ENCODE results near the gene RAPSN. TPM values are rescaled to one million over a fixed set of nuclear protein-coding genes. Genes with fewer than 3 reads are reported as not detected.

Gene RAPSN
- total and polyA plus RNA-seq, 2 donors (not counting 3 experiments of a cell fraction or from before 2014, with no cell fraction given): 0.18 to 1.6 TPM

- no peak overlapping the region for H3K9ac ChIP-seq (replicated peaks; ENCODE audit: extremely low read depth, insufficient read depth, low read length)
- no peak overlapping the region for H3K4me2 ChIP-seq (ENCODE audit: insufficient read depth, low read length)
- no peak for DNase-seq (ENCODE audit: low read depth, low spot score)
- TF ChIP-seq MYC (IDR thresholded peaks at IDR 0.05; ENCODE audit: low read depth, low read length) (no peak), POLR2A (IDR thresholded peaks at IDR 0.05; ENCODE audit: low read depth, low read length) (no peak), POLR2AphosphoS5 (IDR thresholded peaks at IDR 0.05; ENCODE audit: insufficient read depth, low read depth, low read length) (no peak), MAX (IDR thresholded peaks at IDR 0.05; ENCODE audit: insufficient read depth, insufficient read length) (no peak), JUN (IDR thresholded peaks at IDR 0.05; ENCODE audit: borderline replicate concordance, insufficient read depth, insufficient read length, low read depth) (no peak), FOS (IDR thresholded peaks at IDR 0.05; ENCODE audit: borderline replicate concordance, insufficient read depth, low read length) (no peak), CTCF (IDR thresholded peaks at IDR 0.05; ENCODE audit: extremely low read depth in 1 of 2, insufficient read depth in 1 of 2, low read depth in 1 of 2, low read length in 2 of 2) (no peak), EZH2 (IDR thresholded peaks at IDR 0.05; ENCODE audit: borderline replicate concordance, low read depth, low read length, severe bottlenecking) (no peak), GATA2 (IDR thresholded peaks at IDR 0.05; ENCODE audit: insufficient read depth, insufficient read length, low read depth, low read length) (no peak)
- no peak overlapping the region for H2AFZ ChIP-seq (ENCODE audit: low read depth, low read length)
- intact Hi-C loops (cut with micrococcal nuclease): no loop called here
- BruUV-seq (replicated peaks): no TSS peak
- peaks cover 0 to 2% of the 10 kb centered on the region in 2 experiments for H3K36me3 ChIP-seq (ENCODE audit: control insufficient read depth in 2 of 2, extremely low read depth in 1 of 2, insufficient read depth in 2 of 2, low read length in 2 of 2)
- H3K4me3 ChIP-seq (replicated peaks in 1 of 3; ENCODE audit: insufficient read depth in 1 of 3, low read depth in 1 of 3, low read length in 3 of 3): no peak overlapping the region
- POLR2A ChIA-PET: no interaction called here
- H4K20me1 ChIP-seq (replicated peaks; ENCODE audit: control insufficient read depth, extremely low read depth, insufficient read depth, low read length): no peaks in the 10 kb centered on the region
- H3K27me3 ChIP-seq (ENCODE audit: control insufficient read depth in 2 of 2, insufficient read depth in 2 of 2, low read length in 2 of 2): no peaks in the 10 kb centered on the region
- CTCF ChIA-PET: interaction anchor here (1.5 kb wide), 1 partner anchor 72 kb away, joined by 4 read pairs; no protein-coding TSS in a partner anchor
- H3K9me1 ChIP-seq (replicated peaks; ENCODE audit: control insufficient read depth, extremely low read depth, insufficient read depth, low read length): no peaks in the 10 kb centered on the region
- dilution Hi-C loops (cut with MboI; ENCODE audit: extremely low pct_ligation_motif_present, low sequenced_read_pairs): no loop called here
- H3K27ac ChIP-seq (ENCODE audit: insufficient read depth, low read depth, low read length): no peak overlapping the region
- H3K4me1 ChIP-seq (ENCODE audit: control insufficient read depth, extremely low read depth, insufficient read depth, low read length): no peaks in the 10 kb centered on the region
- FAIRE-seq: no peak
- no peaks in the 10 kb centered on the region for H3K79me2 ChIP-seq (ENCODE audit: control insufficient read depth, insufficient read depth, low read length)
- H3K9me3 ChIP-seq (replicated peaks; ENCODE audit: control insufficient read depth, insufficient read depth, low read length): no peaks in the 10 kb centered on the region
Measured at GRCh38 chr11:47446833-47447232, 2.1 kb downstream of the RAPSN start.

Measured in endothelial cell of umbilical vein (primary cell).